Measurements from ENCODE around the gene RSPO3. TPM values are rescaled to one million over a fixed set of nuclear protein-coding genes. Genes with fewer than 3 reads are reported as not detected.

Gene RSPO3
- total RNA-seq, 1 donor from 2014 or later: 0.27 TPM

DNA sequence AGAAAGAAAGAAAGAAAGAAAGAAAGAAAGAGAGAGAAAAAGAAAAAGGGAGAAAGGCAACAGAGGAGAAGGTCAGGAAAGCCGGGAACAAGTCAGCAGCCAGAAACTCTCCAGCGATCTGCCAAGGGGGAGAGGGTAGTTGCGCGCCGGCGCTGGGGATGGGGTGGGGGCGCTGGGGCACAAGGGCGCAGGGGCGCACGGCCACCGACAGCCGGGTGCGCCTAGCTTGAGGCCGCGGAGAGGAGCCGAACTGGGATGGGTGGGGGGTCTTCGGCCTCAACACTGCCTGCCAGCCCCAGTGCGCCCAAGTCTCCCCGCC is 533 bp upstream of the RSPO3 start:
- H3K9me3 ChIP-seq (replicated peaks): no peaks in the 10 kb centered on the region
- intact Hi-C loops (cut with micrococcal nuclease): no loop called here
- TF ChIP-seq, protein P1, sequence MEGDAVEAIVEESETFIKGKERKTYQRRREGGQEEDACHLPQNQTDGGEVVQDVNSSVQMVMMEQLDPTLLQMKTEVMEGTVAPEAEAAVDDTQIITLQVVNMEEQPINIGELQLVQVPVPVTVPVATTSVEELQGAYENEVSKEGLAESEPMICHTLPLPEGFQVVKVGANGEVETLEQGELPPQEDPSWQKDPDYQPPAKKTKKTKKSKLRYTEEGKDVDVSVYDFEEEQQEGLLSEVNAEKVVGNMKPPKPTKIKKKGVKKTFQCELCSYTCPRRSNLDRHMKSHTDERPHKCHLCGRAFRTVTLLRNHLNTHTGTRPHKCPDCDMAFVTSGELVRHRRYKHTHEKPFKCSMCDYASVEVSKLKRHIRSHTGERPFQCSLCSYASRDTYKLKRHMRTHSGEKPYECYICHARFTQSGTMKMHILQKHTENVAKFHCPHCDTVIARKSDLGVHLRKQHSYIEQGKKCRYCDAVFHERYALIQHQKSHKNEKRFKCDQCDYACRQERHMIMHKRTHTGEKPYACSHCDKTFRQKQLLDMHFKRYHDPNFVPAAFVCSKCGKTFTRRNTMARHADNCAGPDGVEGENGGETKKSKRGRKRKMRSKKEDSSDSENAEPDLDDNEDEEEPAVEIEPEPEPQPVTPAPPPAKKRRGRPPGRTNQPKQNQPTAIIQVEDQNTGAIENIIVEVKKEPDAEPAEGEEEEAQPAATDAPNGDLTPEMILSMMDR (IDR thresholded peaks at IDR 0.05; ENCODE audit: borderline replicate concordance): no peak
- DNase-seq: no peak
- H3K36me3 ChIP-seq: no peaks in the 10 kb centered on the region
- peak overlapping the region; percentile 66 for H3K4me3 ChIP-seq
- no peak overlapping the region for H3K27ac ChIP-seq (replicated peaks)
- peaks cover 91% of the 10 kb centered on the region for H3K27me3 ChIP-seq (ENCODE audit: low read depth)
- H3K4me1 ChIP-seq: peaks cover 38% of the 10 kb centered on the region

DNA sequence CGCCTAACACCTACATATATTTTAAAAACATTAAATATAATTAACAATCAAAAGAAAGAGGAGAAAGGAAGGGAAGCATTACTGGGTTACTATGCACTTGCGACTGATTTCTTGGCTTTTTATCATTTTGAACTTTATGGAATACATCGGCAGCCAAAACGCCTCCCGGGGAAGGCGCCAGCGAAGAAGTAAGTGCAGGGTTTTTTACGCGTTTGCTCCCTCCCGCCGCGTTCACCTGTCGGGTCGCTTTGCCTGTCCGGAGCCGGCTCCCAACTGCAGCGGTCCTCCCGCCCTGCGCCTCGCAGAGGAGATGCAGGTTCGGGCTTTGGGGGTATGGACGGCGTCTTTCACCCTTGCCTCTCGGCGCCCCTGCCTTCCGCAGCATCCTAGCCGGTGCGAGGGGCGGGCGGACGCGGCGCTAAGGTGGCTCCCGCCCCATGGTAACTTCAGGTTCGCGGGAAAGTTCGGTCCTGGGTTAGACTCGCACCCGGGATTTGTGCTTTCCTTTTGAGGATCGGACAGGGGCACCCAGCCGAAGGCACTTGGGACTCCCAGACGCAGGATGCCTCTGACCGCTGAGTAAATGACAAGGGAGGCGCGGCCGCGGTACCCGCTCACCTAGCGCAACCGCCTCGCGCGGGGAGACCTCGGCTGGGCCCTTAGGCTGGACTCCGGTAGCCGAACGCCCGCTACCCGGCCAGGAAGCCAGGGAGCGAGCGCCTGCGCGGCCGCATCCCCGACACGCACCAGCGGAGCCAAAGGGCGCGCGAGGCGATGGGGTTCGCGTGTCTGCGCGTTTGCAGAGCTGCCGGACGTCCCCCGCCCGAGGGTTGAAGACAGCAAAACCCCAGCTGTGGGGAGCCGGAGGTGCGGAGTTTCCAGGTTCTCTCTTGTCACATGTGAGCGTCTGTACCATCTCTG is 891 bp downstream of the RSPO3 start:
- H3K27ac ChIP-seq (replicated peaks): no peak overlapping the region
- TF ChIP-seq, protein P1 (IDR thresholded peaks at IDR 0.05; ENCODE audit: borderline replicate concordance): no peak
- no peaks in the 10 kb centered on the region for H3K36me3 ChIP-seq
- peaks cover 38% of the 10 kb centered on the region for H3K4me1 ChIP-seq
- no peaks in the 10 kb centered on the region for H3K9me3 ChIP-seq (replicated peaks)
- peak overlapping the region; percentile 66 for H3K4me3 ChIP-seq
- no peak for DNase-seq
- H3K27me3 ChIP-seq (ENCODE audit: low read depth): peaks cover 95% of the 10 kb centered on the region
- intact Hi-C loops (cut with micrococcal nuclease): no loop called here

DNA sequence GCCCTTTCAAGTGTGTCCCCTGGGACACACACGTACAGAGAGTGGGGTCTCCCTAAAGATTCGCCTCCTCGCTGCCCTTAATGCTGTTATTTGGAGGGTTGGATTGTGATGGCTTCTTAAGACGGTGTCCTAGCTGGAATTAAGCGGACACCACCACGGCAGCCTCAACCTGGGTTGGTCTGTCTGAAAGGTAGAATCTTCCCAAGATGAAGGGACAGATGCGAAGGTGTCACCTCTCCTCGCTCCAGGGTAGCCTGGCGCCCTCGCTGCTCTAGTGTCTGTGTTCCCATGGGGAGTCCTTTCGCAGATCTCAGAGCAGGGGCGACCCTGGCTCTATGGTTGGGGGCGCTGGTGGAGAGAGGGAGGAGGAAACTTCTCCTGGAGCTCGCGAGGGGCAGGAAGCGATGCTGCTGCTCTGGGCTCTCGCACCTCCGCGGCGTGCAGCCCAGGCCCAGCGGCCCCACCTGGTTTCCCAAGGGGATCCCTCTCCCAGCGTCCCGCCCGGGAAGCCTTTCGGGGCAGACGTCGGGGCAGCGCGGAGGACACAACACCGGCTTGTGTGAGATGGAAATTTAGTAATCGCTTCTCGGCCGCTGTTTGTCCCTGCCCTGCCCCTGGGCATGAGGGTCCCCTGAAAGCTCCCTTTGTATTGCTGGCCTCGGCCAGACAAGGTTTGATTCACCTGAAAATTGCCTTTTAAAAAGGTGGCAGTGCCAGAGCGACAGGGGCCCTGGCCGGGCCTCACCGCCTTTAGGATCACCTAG is 1.7 kb downstream of the RSPO3 start:
- Histone ChIP-seq H3K27me3 (ENCODE audit: low read depth) (peaks cover 97% of the 10 kb centered on the region), H3K27ac (replicated peaks) (no peak overlapping the region), H3K4me1 (peaks cover 37% of the 10 kb centered on the region), H3K4me3 (peak overlapping the region; percentile 66), H3K9me3 (replicated peaks) (no peaks in the 10 kb centered on the region), H3K36me3 (no peaks in the 10 kb centered on the region)
- TF ChIP-seq, protein P1 (IDR thresholded peaks at IDR 0.05; ENCODE audit: borderline replicate concordance): no peak
- intact Hi-C loops (cut with micrococcal nuclease): no loop called here
- no peak for DNase-seq

DNA sequence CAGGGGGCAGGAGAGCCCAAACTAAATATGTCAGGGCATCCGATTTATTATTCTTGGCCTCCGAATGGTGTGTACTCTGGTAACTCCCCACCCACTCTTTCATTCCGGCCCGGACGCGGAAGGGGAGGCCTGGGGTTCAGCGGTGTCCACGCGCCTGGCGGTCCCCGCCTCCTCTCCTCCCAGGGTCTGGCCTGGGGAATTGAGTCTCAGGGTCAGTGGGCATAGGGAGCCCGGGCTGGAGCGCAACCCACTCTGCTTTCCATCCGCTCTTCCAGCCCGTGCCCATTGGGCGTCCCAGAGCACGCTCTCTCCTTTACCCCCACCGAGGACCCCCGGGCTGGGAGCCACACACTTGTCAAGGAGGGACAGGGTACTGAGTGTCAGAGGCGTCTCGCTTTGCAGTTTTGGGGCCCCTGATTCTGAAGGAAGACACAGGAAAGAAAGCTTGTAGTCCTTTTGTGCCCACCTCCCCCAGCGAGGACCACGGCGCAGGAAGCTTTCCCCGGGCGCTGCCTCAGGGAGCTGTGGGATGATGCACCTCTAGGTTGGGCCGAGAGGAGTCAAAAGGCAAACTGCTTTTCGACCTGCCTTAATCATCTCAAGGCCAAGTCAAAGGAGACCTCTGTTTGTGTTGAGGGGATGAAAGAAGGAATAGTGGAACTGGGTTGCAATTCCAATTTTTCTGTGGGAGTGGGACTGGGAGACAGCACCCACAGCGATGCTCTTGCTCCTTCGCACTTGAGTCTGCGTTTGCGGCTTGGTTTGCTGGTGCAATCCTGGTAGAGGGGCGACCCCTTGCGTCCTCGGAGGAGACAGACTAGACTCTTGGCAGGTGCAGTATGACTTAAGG is 2.5 kb downstream of the RSPO3 start:
- Histone ChIP-seq H3K4me1 (peaks cover 34% of the 10 kb centered on the region), H3K4me3 (peak overlapping the region; percentile 66), H3K27me3 (ENCODE audit: low read depth) (peaks cover 95% of the 10 kb centered on the region), H3K9me3 (replicated peaks) (no peaks in the 10 kb centered on the region), H3K36me3 (no peaks in the 10 kb centered on the region), H3K27ac (replicated peaks) (no peak overlapping the region)
- intact Hi-C loops (cut with micrococcal nuclease): no loop called here
- DNase-seq: peak; percentile 55
- TF ChIP-seq, protein P1 (IDR thresholded peaks at IDR 0.05; ENCODE audit: borderline replicate concordance): peak; percentile 76

DNA sequence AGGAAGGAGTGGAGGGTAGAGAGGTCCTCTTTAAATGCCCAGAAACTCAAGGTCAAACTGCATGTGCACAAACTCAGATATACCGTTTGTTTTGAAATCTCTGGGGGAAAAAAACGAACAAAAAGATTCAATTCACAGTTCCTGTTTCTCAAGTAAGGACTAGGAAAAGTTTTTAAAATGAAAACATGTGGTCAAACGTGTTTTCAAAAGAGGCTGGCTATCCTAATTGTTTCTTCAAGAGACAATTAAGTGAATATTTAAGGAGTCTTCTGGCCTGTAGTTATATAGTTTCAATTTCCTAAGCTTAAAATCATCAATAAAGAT is 3.1 kb downstream of the RSPO3 start:
- Histone ChIP-seq H3K9me3 (replicated peaks) (no peaks in the 10 kb centered on the region), H3K36me3 (no peaks in the 10 kb centered on the region), H3K4me3 (no peak overlapping the region), H3K4me1 (peaks cover 34% of the 10 kb centered on the region), H3K27ac (replicated peaks) (no peak overlapping the region), H3K27me3 (ENCODE audit: low read depth) (peaks cover 95% of the 10 kb centered on the region)
- TF ChIP-seq, protein P1 (IDR thresholded peaks at IDR 0.05; ENCODE audit: borderline replicate concordance): no peak
- intact Hi-C loops (cut with micrococcal nuclease): no loop called here
- no peak for DNase-seq

All from left ventricle myocardium inferior (tissue), 1 donor.